ENCODE results near the gene SLBP. TPM values are rescaled to one million over a fixed set of nuclear protein-coding genes. Genes with fewer than 3 reads are reported as not detected.

SLBP gene
- total RNA-seq, 1 donor = 89.1 TPM

GRCh38 chr4:1744552-1744951, 32.4 kb upstream of the SLBP start:
- H3K4me3 ChIP-seq (ENCODE audit: low read depth, low read length) = no peak overlapping the region
- TF ChIP-seq CTCF (IDR thresholded peaks at IDR 0.05; ENCODE audit: insufficient read depth, low read length) = no peak
- DNase-seq (ENCODE audit: low read depth) = no peak

- no peak for TF ChIP-seq CTCF (IDR thresholded peaks at IDR 0.05; ENCODE audit: insufficient read depth, low read length)
- no peak overlapping the region for H3K4me3 ChIP-seq (ENCODE audit: low read depth, low read length)
- no peak for DNase-seq (ENCODE audit: low read depth)
Observed at GRCh38 chr4:1743975-1744374, 31.9 kb upstream of the SLBP start.

GRCh38 chr4:1743551-1743950, 31.4 kb upstream of the SLBP start:
- no peak overlapping the region for H3K4me3 ChIP-seq (ENCODE audit: low read depth, low read length)
- no peak for TF ChIP-seq CTCF (IDR thresholded peaks at IDR 0.05; ENCODE audit: insufficient read depth, low read length)
- no peak for DNase-seq (ENCODE audit: low read depth)

DNA sequence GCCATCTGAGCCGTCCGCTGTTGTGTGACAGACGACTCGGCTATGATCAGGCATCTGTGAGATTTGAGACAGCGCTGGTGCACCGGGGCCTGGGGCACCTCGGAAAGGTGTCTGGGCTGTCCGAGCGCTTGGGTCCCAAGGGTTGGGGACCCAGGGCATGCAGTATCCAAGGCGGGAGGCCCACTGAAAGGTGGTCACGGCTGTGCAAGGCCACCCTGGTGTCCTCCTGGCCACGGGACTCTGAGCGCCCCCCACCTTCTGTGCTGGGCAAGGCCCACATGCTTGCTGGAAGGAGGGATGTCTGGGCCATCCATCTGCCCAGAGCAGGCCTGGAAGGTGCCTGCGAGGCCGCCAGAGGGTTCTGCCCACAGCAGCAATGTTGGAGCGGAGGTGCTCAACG, 29.1 kb upstream of the SLBP start:
- no peak for DNase-seq (ENCODE audit: low read depth)
- H3K4me3 ChIP-seq (ENCODE audit: low read depth, low read length) = no peak overlapping the region
- no peak for TF ChIP-seq CTCF (IDR thresholded peaks at IDR 0.05; ENCODE audit: insufficient read depth, low read length)

- no peak for DNase-seq (ENCODE audit: low read depth)
- TF ChIP-seq CTCF (IDR thresholded peaks at IDR 0.05; ENCODE audit: insufficient read depth, low read length) = no peak
Observed at GRCh38 chr4:1740021-1740545, 28.0 kb upstream of the SLBP start.

GRCh38 chr4:1739358-1739757, 27.2 kb upstream of the SLBP start:
- no peak for DNase-seq (ENCODE audit: low read depth)
- no peak overlapping the region for H3K4me3 ChIP-seq (ENCODE audit: low read depth, low read length)
- no peak for TF ChIP-seq CTCF (IDR thresholded peaks at IDR 0.05; ENCODE audit: insufficient read depth, low read length)

More at GRCh38 chr4:1740021-1740545, 28.0 kb upstream of the SLBP start:
- H3K4me3 ChIP-seq (ENCODE audit: low read depth, low read length) = no peak overlapping the region

- no peak for TF ChIP-seq CTCF (IDR thresholded peaks at IDR 0.05; ENCODE audit: insufficient read depth, low read length)
- no peak for DNase-seq (ENCODE audit: low read depth)
- no peak overlapping the region for H3K4me3 ChIP-seq (ENCODE audit: low read depth, low read length)
Observed at GRCh38 chr4:1738410-1738809, 26.3 kb upstream of the SLBP start.
